SK-N-DZ (cell line): Measurements from ENCODE around the gene GPR35.
A peak's percentile ranks its signal among the peaks of the same experiment; 100 is the strongest.

Source experiments
- DNase-seq: peaks from one replicate; pipeline ENCODE4 v3.0.0-alpha.2; 2015; ENCODE audit warnings: low spot score

The GPR35 gene

GRCh38 chr2:240622531-240623235, 2.6 kb upstream of the GPR35 start:
- no peak for DNase-seq

DNA sequence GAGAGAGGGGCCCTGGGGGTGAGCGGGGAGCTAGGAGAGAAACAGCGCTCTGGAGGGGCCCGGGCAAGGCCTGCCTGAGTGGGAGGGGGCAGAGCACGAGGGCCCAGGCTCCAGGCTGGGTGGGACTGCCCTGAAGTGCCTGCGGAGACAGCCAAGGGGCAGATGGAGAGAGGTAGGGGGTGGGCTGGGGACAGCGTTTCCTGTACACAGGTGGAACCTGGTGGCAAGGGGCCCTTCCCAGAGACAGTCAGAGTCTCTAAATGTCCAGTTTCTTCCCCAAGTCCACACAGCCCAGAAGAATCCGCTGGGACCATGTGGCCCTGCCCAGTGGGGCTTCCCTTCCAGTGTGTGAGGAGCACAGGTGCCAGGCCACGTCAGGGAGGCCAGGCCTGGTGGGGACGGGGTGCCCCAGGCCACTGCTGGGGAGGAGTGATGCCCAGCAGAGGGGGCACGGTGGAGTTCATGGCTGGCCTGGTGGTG, 1.7 kb upstream of the GPR35 start:
- DNase-seq: no peak

DNA sequence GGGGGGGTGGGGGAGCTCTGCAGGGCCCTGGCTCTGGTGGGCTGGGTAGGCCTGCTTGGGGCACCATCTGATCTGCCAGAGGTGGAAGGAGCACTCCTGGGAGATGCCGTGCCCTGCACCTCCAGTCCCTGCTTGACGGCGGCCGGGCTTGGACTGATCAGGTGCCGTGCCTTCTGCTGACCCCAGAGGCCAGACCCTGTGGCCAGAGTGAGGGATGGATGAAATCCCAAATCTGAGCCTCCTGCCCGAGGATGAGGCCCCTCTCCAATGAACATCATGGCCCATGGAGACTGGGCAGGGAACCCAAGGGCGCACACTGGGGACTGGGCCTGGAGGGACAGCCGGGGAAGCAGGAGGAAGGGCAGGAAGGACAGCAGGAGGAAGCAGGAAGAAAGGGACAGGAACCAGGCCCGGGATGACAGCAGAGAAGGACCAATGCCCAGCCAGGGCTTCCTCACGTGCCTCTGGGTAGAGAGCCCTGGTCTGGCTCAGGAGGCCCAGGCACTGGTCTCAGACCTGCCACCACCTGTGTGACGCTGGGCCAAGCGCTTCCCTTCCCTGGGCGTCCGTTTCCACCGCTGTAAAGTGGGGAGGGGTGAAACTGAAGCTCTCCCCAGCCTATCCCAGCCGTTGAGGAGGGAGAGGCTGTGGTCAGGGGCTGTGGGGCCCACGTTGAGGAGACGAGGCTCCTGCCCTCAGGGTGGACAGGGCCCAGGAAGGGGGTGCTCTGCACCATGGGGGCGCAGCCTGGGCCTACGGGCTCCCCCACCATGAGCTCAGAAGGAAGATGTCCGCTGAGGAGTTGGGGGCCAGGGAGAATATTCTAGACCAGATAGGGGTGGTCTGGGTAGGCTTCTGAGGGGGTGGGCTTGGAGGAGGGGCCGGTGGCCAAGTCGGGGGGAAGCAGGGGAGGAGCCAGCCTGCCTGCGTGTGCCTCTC, 1.0 kb upstream of the GPR35 start:
- peak; percentile 45 for DNase-seq

DNA sequence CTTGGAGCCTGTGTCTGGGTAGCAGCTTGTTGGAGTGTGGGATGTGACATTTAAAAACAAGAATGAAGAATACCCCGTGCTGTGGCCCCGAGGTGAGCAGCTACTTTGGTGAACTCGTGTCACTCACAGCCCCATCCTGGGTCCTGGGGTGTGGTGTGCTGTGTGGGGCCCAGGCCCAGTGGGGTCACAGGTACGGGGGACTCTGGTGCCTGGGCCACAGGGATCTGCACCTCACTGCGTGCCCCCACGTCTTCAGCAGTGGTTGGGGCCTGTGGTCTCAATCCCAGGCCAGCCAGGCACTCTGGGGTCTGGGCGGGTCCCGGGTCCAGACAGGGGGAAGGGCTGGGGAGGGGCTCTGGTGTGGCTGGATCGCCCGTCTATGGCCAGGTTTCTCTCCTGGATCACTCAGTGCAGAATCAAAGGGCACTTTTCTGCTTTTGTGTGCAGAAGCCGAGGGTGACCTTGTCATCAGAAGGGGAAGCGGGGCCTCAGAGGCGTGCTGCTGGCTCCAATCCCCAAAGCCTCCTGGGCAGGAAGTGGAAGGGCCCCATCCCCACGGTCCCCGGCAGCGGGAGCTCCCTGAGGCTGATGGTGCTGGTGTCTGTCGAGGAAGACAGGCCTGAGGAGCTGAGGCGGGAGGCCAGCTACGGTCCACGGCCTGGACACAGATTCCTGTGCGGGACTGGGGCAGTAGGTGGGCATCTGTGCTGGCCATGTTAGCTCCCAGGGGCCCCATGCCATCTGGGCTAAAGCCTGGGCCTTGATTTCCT, 1.4 kb downstream of the GPR35 start:
- DNase-seq: no peak

- DNase-seq: no peak
These were observed 2.6 kb downstream of the GPR35 start for GRCh38 chr2:240627736-240628506.

GRCh38 chr2:240628507-240628807, 3.2 kb downstream of the GPR35 start:
- no peak for DNase-seq

GRCh38 chr2:240628808-240629618, 3.7 kb downstream of the GPR35 start:
- no peak for DNase-seq

GRCh38 chr2:240629619-240629967, 4.3 kb downstream of the GPR35 start:
- DNase-seq: no peak

DNA sequence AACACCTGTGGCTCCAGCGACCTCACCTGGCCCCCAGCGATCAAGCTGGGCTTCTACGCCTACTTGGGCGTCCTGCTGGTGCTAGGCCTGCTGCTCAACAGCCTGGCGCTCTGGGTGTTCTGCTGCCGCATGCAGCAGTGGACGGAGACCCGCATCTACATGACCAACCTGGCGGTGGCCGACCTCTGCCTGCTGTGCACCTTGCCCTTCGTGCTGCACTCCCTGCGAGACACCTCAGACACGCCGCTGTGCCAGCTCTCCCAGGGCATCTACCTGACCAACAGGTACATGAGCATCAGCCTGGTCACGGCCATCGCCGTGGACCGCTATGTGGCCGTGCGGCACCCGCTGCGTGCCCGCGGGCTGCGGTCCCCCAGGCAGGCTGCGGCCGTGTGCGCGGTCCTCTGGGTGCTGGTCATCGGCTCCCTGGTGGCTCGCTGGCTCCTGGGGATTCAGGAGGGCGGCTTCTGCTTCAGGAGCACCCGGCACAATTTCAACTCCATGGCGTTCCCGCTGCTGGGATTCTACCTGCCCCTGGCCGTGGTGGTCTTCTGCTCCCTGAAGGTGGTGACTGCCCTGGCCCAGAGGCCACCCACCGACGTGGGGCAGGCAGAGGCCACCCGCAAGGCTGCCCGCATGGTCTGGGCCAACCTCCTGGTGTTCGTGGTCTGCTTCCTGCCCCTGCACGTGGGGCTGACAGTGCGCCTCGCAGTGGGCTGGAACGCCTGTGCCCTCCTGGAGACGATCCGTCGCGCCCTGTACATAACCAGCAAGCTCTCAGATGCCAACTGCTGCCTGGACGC, 4.9 kb downstream of the GPR35 start:
- DNase-seq: no peak

DNA sequence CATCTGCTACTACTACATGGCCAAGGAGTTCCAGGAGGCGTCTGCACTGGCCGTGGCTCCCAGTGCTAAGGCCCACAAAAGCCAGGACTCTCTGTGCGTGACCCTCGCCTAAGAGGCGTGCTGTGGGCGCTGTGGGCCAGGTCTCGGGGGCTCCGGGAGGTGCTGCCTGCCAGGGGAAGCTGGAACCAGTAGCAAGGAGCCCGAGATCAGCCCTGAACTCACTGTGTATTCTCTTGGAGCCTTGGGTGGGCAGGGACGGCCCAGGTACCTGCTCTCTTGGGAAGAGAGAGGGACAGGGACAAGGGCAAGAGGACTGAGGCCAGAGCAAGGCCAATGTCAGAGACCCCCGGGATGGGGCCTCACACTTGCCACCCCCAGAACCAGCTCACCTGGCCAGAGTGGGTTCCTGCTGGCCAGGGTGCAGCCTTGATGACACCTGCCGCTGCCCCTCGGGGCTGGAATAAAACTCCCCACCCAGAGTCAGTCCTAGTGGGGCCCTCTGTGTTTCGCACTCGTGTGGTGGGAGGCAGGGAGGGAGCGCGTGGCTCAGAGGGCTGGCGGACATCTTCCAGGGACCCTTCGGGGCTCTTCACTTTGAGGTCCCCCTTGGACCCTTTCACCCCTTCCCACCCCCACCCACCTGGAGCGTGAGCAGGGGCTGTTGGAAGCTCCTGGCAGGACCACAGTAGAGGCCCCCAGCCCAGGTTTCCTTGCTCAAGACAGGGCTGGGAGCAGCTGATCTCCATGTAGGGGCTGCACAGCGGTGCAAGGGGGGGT, 5.7 kb downstream of the GPR35 start:
- no peak for DNase-seq

DNA sequence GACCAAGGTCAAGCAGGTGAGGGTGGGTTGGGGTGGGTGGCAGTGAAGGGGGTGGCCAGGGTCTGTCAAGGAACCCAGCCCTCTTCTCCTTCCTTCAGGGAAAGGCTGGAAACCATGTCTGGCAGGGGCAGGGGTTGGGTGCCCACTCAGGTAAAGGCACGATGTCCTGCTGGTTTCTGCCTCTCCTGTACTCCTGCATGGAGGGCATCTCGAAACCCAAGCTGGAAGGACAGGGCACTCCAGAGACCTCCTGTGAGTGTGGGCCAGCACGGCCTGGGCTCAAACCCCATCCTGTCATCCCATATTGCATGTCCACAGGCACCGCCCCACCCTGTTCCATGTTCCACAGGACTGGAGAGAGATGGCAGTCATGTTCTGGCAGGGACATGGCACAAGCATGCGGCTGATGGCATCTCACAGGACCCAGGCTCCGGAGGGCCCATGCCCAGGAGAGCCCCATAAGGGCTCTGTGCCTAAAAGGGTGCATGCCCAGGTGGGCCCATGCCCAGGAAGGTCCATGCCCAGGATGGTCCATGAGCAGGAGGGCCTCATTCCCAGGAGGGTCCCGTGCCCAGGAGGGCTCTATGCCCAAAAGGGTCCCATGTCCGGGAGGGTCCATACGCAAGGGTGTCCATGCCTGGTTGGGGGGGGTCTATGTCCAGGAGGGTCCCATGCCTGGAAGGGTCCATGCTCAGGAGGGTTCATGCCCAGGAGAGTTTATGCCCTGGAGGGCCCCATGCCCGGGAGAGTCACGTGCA, 6.4 kb downstream of the GPR35 start:
- DNase-seq: no peak

- DNase-seq: no peak
These were observed 7.0 kb downstream of the GPR35 start for GRCh38 chr2:240632306-240632721.

GRCh38 chr2:240635121-240635997, 10.1 kb downstream of the GPR35 start:
- no peak for DNase-seq

DNA sequence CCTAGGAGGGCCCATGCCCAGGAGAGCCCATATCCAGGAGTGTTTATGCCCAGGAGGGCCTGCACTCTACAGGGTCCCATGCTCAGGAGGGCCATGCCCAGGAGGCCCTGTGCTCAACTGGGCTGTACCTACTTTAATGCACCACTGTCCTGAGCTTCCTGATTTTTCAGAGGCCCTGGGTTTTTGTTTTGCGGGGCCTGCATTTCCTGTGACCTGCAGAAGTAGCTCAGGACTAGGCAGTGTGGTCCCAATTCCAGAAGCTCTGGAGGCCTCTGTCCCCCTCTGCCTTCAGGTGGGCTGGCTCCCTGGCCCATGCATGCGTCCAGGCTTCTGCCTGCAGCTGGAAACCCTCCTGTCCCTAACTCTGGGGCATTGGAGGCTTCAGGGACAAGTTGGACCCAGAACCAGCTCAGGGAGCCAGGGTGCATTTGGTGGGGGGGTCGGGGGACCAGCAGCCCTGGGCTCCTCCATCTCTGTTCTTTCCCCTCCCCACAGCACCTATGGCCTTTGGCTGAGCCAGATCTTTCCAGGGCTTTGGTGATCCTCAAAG, 10.8 kb downstream of the GPR35 start:
- DNase-seq: no peak

GRCh38 chr2:240636563-240637115, 11.4 kb downstream of the GPR35 start:
- DNase-seq: no peak

- DNase-seq: no peak
These were observed 12.0 kb downstream of the GPR35 start for GRCh38 chr2:240637116-240637900.
